HG02610 (cell line): ENCODE measurements around the gene COG7.
"Not testable (repeated sequence)": the region's sequence is repeated elsewhere in the genome, so short reads cannot be mapped to it uniquely, and the experiment has no call there.

Source experiments
- ATAC-seq: cut with Tn5 transposase; IDR thresholded peaks from one replicate; pipeline ENCODE4 v1.9.1; 2021; ENCODE audit warnings: mild to moderate bottlenecking, moderate library complexity; ENCODE audit not compliant: unreplicated experiment

Gene COG7

DNA sequence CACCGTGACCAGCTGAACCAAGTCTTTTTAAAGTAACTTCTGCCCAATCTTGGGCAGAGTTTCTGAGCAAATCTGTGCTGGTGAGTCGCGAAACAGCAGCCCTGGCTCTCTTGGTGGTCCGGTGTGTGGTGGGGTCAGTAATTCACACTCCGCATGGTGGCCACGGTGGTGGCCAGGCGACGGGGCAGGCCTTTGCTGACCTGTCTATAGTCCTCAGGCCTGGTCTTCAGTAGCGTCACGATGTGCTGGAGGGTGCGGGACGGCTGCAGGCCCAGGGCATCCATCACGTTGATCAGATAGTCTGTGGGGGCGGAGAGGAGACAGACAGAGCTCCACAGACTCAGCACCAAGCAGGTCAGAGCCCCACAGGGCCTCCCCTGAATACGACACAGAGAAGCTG lies 64.2 kb downstream of the COG7 start:
- no peak for ATAC-seq

DNA sequence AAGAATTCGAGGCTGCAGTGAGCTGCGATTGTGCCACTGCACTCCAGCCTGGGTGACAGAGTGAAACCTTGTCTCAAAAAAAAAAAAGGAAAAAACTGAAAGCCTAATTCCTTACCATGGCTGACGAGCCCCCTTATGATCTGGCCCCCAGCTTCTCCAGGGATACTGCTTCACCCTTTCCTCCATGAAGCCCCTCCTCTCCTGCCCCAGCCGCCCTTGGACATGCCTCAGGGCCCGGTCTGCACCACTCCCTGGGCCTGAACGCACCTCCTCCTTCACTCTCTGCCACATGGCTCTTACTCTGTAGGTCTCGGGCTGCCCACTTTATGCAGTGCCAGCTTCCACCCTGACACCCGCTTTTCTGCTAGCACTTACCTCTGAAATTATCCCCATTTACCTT lies 65.3 kb downstream of the COG7 start:
- ATAC-seq = no peak

DNA sequence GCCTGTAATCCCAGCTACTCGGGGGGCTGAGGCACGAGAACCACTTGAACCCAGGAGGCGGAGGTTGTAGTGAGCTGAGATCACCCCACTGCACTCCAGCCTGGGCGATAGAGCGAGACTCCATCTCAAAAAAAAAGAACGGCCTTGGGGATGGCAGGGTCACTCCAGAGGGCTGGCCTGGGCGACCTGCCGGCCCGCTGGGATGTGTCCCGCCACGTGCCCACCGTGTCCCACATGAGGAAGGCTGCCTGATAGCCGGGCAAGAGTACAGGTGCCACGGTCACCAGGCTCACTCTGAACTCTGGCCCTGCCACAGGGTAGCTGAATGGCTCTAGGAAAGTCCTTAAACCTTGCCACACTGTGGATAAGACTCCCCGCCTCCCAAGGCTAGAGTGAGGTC lies 67.5 kb downstream of the COG7 start:
- no peak for ATAC-seq

DNA sequence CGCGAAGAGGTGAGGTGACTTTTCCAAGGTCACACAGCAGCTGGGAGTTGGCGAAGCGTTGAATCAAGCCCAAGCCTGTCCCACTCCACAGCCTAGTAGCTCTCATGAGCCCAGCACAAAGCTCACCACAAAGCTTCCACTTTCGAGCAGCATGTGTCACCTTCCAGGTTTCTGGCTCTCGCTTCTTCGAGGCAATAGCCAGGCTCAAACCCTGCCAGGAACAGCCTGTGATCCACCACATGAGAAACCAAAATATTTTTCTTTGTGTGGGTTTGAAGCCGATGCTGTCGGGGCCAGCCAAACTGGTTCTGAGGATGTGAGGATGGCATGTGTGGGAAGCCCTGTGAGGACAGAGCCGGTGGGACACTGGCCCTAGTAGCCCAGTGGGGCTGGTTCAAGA lies 68.1 kb downstream of the COG7 start:
- ATAC-seq = no peak

DNA sequence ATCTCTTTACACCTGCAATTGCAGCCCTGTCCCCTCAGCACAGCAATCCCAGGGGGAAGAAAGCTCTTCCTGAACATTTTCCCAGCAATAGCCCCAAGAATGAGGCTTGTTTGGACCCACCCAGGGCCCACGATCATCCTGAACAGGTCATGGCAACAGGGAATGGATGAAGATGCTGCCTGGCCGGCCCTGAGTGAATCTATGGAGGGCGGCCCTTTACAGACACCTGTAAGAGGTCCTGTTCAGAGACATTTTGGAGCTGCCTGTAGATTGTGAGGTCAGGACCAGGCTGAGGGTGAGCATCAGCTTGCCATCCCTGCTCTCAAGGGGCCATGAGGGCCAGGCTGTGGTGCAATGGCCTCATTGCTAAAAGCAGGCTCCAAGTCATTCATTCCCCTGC lies 69.1 kb downstream of the COG7 start:
- ATAC-seq = no peak

DNA sequence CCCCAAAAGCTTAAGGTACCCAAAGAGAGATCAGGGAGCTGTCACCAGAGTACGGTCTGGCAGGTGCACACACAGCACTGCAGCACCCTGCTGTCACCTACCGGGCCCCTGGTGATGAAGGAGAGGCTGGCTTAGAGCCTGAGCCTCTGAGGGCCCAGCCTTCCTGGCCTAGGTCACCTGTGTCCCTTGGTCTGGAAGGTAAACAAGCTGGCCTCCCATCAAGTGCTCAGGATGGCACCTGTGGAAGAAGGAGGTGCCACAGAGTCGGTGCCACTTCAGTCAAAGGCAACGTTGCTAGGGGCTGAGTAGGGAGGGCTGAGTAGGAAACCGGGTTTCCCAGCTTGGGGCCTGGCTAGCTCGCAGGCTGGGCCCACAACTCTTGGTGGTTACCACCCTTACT lies 70.7 kb downstream of the COG7 start:
- ATAC-seq = no peak

DNA sequence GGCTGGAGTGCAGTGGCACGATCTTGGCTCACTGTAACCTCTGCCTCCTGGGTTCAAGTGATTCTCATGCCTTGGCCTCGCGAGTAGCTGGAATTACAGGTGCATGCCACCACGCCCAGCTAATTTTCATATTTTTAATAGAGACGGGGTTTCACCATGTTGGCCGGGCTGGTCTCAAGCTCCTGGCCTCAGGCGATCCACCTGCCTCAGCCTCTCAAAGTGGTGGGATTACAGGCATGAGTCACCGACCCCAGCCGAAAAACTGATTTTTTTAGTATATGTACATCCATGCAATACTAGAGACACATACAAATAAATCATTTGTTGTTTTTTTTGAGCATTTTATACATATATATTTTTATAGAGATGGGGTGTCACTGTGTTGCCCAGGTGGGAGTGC lies 71.3 kb downstream of the COG7 start:
- ATAC-seq = not testable (repeated sequence)

DNA sequence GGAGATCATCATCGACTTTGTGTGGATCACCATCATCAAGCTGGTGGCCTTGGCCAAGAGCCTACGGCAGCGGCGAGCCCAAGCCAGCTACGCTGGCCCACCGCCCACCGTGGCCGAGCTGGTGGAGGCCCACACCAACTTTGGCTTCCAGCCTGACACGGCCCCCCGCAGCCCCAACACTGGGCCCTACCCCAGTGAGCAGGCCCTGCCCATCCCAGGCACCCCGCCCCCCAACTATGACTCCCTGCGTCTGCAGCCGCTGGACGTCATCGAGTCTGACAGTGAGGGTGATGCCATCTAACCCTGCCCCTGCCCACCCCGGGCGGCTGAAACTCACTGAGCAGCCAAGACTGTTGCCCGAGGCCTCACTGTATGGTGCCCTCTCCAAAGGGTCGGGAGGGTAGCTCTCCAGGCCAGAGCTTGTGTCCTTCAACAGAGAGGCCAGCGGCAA lies 72.5 kb downstream of the COG7 start:
- ATAC-seq = no peak

DNA sequence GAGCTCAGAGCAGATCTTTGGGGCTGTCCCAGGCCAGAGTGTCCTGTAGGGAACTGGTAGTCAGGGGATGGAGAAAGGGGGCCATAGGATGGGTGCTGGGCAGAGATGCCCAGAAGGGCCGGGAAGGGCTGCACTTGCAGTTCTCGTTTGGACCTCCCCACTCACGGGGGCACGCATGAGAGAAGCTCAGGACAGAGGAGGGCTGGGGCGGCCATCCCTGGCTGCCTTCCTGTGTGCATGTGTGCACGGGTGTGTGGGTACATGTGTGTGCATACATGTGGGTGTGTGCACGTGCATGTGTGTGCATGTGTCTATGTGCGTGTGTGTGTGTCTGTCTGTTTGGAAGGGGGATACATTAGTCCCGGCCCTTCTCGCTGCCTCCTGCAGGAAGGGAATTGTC lies 73.3 kb downstream of the COG7 start:
- no peak for ATAC-seq

DNA sequence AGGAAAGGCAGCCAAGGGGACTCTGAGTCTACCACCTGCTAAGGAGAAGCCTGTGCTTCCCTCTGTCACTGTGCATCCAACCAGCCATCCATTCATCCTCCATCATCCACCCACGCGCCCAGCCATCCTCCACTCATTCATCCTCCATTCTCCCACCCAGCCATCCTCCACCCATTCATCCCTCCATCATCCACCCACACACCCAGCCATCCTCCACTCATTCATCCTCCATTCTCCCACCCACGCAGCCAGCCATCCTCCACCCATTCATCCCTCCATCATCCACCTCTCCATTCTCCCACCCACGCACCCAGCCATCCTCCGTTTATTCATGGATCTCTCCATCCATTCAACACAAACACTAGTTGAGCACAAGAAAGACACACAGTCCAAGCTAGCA lies 74.1 kb downstream of the COG7 start:
- ATAC-seq = no peak

DNA sequence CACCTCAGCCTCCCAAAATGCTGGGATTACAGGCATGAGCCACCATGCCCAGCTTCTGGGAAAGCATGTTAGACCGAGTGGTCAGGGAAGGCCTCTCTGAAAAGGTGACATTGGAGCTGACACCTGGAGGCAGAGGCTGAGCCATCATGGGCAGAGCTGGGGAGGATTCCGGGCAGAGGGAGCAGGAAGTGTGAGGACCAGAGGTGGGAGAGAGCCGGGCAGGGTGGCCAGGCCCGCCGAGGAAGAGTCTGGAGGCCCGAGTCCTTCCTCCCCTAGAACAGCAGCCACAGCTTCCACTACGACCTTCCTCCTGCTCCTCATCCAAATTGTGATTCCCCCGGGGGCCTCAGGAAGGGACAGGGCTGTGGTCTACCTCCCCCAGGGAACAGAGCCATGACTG lies 74.7 kb downstream of the COG7 start:
- no peak for ATAC-seq

DNA sequence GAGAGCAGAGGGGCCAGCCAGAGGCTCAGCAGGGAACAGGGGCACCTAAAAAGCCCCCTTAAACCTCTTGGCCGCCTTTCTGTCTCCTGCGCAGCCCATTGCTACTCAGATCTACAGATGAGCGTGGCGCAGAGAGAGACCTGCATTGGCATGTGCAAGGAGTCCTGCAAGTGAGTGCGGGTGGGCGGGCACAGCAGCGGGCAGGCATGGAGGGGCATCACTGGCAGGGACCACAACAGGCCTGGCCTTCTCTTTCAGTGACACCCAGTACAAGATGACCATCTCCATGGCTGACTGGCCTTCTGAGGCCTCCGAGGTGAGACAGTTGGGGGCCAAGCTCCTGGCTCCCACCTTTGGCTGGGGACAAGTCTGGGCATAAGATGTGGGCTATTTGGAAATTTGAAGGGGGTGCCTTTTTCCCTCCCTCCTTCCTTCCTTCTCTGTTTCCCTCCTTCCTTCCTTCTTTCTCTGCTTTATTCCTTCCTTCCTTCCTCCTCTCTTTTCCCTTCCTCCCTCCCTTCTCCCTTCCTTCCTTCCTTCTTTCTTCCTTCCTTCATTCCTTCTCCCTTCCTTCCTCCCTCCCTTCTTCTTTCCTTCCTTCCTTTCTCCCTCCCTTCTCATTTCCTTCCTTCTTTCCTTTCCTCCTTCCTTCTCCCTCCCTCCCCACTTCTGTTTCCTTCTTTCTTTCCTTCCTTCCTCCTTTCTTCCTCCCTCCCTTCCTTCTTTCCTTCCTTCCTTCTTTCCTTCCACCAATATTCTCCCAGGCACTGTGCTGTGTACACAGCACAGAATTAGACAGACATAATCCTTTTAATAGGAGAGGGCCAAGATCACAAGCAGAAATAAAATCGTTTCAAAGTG lies 75.7 kb downstream of the COG7 start:
- no peak for ATAC-seq

DNA sequence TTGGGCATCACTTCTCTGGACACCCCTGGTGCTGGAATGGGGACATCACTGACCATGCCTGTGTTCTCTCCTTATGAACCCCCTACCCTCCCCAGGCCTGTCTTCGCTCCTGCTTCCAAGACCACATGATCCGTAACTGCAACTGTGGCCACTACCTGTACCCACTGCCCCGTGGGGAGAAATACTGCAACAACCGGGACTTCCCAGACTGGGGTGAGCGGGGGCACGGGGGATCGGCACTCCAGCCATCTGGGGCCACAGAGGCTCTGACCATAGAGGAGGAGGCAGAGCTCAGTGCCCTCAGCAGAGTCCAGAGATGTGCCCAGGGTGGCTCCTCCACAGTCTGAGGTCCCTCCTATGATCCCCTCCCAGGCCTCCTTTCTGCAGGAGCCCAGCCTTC lies 77.3 kb downstream of the COG7 start:
- no peak for ATAC-seq

DNA sequence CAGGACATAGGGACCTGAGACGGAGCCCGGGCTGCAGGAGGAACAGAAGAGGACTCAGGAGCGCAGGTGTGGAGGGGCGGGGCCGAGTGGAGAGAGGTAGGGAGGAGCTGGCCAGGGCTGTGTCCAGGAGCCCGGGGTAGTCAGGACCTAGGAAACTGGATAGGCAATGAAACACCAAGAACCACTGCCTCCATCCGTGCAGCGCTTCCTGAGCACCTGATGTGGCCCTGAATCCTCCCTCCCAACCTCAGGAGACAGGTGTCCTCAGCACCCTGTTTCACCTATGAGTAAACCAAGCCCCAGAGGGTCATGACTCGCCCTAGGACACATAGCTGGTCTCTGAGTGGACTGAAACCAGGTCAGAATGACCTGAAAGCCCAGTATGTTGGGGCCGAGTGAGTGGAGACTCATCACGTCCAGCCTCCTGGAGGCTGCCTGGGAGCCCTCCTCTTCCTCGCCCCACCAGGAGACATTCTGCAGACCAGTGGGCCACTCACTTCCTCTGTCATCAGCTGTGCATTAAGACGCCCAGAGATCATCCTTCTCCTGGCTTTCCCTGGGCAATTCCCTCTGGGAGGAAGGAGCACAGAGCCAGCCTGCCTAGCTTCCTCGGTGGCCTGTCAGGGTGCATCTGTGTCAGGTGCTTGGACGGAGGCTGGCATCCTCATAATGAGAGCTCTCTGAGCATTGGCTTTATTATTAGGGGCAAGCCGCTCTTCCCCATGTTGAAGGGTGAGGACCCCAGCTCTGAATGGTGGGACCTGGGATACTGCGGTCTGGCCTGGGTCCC lies 78.1 kb downstream of the COG7 start:
- ATAC-seq = no peak

DNA sequence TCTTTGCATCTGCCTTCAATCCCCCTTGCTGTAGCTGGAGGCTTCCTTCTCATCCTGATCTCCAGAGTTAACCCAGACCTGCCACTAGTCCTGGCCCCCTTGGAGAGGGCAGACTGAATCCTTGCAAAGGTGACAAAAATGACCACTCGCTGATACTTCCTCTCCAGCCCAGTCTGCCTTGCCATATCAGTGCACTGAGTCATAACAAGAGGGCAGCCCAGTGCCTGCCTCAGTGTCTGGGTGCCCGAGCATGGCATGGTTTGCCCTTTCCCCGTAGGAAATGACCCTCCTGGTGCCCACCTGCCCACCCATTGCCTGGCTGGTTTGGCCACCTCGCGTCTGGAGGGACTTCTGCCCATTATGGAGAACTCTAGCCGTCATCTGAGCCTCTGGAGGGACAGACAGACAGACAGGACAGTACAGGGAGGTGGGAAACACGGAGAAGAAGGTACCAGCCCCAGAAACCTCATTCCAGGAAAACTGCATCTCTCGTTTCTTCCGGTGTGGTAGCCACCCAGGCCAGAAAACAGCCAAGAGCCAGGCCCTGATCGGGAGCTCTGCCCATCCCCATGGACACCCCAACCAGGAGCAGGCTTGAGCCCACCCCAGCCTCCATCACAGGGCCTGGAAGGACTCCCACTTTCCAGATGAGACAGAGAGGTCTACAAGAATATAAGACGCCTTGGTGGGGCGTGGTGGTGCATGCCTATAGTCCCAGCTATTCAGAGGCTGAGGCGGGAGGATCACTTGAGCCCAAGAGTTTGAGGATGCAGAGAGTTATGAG lies 79.4 kb downstream of the COG7 start:
- ATAC-seq = no peak

DNA sequence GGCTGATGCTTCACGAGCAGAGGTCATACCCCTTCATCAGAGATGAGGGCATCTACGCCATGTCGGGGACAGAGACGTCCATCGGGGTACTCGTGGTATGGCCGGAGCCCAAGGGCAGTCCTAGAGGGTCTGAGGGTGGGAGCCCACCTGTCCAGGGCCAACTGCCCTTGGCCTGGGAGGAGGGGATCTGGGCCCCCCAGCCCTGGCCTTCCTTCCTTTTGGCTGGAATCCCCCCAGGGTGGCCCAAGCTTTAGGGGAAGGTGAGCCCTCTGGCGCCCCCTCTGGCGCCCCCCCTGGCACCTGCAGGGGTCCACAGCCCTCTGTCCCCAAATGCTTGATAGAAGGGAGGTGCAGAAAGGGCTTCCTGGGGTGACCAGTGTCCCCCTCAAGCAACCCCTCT lies 81.6 kb downstream of the COG7 start:
- ATAC-seq = no peak

DNA sequence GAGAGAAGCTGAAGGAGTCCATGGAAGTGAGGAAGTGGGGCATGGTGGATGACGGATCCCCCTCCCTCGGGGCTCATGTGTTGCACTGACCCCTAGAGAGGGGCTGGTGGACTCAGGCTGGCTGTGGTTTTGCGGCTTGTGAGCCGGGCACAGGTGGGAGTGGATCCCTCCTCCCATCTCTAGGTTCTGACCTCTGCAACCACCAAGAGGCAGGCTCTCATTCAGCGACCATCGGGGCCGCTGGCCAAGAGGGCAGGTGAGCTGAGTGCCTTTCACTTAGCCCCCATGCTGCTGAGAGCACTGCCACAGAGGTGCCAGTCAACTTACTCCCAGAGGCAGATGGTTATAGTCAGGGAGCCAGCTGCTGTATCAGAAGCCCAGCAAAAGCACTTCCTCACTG lies 83.6 kb downstream of the COG7 start:
- ATAC-seq = no peak

DNA sequence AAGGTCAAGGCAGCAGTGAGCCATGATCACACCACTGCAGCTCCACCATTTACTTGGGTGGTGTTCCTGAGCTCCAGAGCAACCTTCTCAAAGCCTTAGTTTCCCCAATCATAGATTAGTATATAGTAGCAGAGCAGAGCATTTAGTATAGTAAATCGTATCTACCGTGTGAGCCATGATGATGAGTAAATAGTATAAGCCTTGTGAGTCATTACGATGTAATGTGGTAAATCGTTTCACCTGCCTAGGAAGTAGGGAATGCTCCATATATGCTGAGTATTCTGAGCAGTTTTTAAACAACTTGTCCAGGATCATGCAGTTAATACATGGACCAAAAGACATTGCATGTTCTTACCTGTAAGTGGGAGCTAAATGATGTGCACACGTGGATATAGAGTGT lies 84.5 kb downstream of the COG7 start:
- no peak for ATAC-seq

DNA sequence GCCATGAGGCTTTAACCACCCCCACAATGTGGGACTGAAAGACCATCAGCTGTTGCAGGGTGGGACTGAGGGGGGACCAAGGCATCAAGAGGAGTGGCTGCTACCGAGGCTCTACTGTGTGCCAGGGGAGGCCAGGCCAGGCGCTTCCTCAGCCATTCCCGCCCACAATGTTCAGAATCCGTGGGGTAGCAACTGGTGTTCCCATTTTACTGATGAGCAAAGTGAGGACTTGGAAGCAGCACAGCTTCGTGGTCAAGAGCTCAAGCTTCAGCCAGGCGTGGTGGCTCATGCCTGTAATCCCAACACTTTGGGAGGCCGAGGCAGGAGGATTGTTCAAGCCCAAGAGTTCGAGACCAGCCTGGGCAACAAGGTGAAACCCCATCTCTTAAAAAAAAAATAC lies 85.0 kb downstream of the COG7 start:
- ATAC-seq = no peak

DNA sequence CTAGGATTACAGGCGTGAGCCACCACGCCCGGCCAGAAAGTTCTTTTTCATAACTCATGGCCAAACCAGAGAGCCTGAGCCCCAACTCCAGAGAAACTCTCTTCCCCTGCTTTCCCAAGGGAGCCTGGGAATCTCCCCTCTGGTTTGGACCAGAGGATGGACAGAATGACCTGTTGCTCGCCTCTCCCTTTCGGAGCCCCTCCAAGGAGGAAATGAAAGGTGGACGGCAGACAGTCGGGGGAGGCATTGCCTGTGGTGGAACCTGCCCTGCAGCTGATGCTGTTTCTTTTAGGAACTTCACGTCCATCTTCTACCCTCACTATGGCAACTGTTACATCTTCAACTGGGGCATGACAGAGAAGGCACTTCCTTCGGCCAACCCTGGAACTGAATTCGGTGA lies 85.4 kb downstream of the COG7 start:
- ATAC-seq = no peak

DNA sequence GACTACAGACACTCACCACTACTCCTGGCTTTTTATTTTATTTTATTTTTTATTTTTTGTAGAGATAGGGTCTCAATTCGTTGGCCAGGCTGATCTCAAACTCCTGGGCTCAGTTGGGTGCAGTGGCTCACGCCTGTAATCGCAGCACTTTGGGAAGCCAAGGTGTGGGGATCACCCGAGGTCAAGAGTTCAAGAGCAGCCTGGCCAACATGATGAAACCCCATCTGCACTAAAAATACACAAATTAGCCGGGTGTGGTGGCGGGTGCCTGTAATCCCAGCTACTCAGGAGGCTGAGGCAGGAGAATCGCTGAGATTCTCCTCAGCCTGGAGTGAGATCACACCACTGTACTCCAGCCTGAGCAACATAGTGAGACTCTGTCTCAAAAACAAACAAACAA lies 86.6 kb downstream of the COG7 start:
- ATAC-seq = not testable (repeated sequence)
